NT2/D1 (cell line): Measurements from ENCODE around the gene SYT2.

Experiments used
- DNase-seq: peaks from one replicate; pipeline ENCODE4 v3.0.0-alpha.2; 2011; ENCODE audit warnings: low read depth, low spot score
- H3K27me3 ChIP-seq: 2 replicates; pipeline ENCODE4 v1.6.0; 2011; ENCODE audit warnings: mild to moderate bottlenecking; ENCODE audit not compliant: insufficient read length, insufficient read depth
- H3K36me3 ChIP-seq: 2 replicates; pipeline ENCODE4 v1.6.1; 2011; ENCODE audit warnings: mild to moderate bottlenecking, low read length, mixed read lengths; ENCODE audit not compliant: insufficient read depth, insufficient read length
- H3K4me1 ChIP-seq: 2 replicates; pipeline ENCODE4 v1.5.1; 2011; ENCODE audit not compliant: insufficient read depth, insufficient read length
- H3K4me3 ChIP-seq: 2 replicates; pipeline ENCODE4 v1.5.1; 2011; ENCODE audit warnings: low read depth; ENCODE audit not compliant: insufficient read length
- H3K9ac ChIP-seq: 2 replicates; pipeline ENCODE4 v1.6.0; 2011; ENCODE audit warnings: low read depth; ENCODE audit not compliant: insufficient read length
- H3K9me3 ChIP-seq: 2 replicates; pipeline ENCODE4 v1.5.1; 2011; ENCODE audit warnings: mild to moderate bottlenecking, low read length; ENCODE audit not compliant: insufficient read depth
- SUZ12 ChIP-seq: IDR thresholded peaks from 2 replicates; pipeline ENCODE4 v1.6.1; 2011; ENCODE audit not compliant: insufficient read length, insufficient read depth; ENCODE audit errors: extremely low read depth
- YY1 ChIP-seq: IDR thresholded peaks from 2 replicates; pipeline ENCODE4 v1.6.1; 2011; ENCODE audit not compliant: insufficient read length, insufficient read depth
- ZNF274 ChIP-seq: IDR thresholded peaks from 2 replicates; pipeline ENCODE4 v1.6.1; 2011; ENCODE audit warnings: mild to moderate bottlenecking, low read depth, low read length

SYT2 gene

DNA sequence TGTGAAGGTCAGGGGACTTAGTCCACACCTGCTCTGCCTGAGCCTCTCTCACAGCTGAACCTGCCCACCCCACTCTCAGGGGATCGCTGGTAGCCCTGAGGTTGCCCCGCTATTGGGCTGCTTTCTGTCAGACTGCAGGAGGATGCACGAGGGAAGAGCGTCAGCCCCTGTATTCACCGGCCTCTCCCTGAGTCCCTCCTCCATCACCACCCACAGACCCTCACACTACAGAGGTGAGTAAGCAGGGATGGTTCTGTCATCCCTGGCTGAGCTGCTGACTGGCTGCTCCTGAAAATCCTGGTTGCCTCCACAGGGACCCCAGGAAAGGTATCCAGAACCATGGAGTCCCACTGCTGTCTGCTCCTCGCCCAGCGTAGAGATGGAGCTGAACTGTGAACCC lies 118.7 kb downstream of the SYT2 start:
- TF ChIP-seq SUZ12, result no peak
- TF ChIP-seq ZNF274, result no peak
- TF ChIP-seq YY1, result no peak

DNA sequence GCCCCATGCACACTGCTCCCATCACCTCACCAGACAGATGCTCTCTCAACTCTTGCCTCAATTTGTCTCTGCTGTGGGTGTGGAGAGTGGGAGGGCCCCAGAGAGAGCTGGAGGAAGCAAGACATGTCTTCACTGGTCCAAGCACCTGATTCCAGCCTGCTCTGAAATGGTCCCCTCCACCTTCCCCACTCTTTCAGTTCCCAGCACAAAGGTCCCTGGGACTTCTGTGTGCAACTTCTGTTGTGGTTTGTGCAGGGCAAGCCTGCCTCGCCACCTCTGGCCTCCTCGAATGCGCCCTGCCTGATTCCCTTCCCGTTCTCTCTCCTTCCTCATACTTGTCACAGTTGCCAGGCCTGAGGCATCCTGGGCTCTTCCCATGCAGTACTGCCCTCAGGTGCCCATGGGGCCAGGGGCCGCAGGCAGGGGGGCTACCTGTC lies 119.3 kb downstream of the SYT2 start:
- TF ChIP-seq SUZ12, result no peak
- no peak for TF ChIP-seq ZNF274
- no peak for TF ChIP-seq YY1
- Histone ChIP-seq H3K9me3 (no peaks in the 10 kb centered on the region), H3K9ac (no peak overlapping the region), H3K4me1 (peaks cover 14% of the 10 kb centered on the region), H3K27me3 (no peaks in the 10 kb centered on the region), H3K36me3 (peaks cover 14% of the 10 kb centered on the region), H3K4me3 (no peak overlapping the region)
- DNase-seq, result no peak

More for the DNA sequence above, 118.7 kb downstream of the SYT2 start:
- no peak for DNase-seq
- H3K27me3 ChIP-seq, result no peaks in the 10 kb centered on the region
- H3K9me3 ChIP-seq, result no peaks in the 10 kb centered on the region
- peaks cover 19% of the 10 kb centered on the region for H3K36me3 ChIP-seq
- peaks cover 14% of the 10 kb centered on the region for H3K4me1 ChIP-seq
- peak overlapping the region; percentile 2 for H3K9ac ChIP-seq
- H3K4me3 ChIP-seq, result no peak overlapping the region

DNA sequence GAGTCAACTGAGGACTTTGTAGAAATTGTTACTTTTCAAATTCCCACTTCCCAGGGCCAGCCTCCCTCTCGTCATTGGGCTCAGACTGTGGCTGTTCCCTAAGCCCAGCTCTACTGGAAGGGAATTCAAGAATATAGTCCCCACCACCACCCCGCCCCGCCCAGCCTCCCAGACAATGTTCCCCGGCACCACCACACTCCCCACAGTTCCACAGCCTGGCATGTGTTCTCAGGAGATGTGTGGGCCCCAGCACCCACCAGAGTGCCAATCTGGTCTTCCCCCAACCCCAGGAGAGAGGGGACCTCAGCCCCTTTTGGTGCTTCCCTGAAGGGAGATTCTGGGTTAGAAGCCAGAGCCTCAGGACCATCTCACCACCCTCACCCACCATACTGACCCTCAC lies 120.1 kb downstream of the SYT2 start:
- Histone ChIP-seq H3K4me3 (no peak overlapping the region), H3K36me3 (peaks cover 7% of the 10 kb centered on the region), H3K27me3 (no peaks in the 10 kb centered on the region), H3K9me3 (no peaks in the 10 kb centered on the region), H3K9ac (no peak overlapping the region), H3K4me1 (peaks cover 14% of the 10 kb centered on the region)
- DNase-seq, result no peak
- TF ChIP-seq ZNF274, result no peak
- no peak for TF ChIP-seq SUZ12
- TF ChIP-seq YY1, result no peak

GRCh38 chr1:202589190-202589930 lies 120.9 kb downstream of the SYT2 start:
- H3K27me3 ChIP-seq, result no peaks in the 10 kb centered on the region
- H3K36me3 ChIP-seq, result peaks cover 6% of the 10 kb centered on the region
- no peak overlapping the region for H3K4me3 ChIP-seq
- H3K9me3 ChIP-seq, result no peaks in the 10 kb centered on the region
- peaks cover 14% of the 10 kb centered on the region for H3K4me1 ChIP-seq
- TF ChIP-seq SUZ12 (no peak), YY1 (no peak), ZNF274 (no peak)
- peak; percentile 95 for DNase-seq
- no peak overlapping the region for H3K9ac ChIP-seq

DNA sequence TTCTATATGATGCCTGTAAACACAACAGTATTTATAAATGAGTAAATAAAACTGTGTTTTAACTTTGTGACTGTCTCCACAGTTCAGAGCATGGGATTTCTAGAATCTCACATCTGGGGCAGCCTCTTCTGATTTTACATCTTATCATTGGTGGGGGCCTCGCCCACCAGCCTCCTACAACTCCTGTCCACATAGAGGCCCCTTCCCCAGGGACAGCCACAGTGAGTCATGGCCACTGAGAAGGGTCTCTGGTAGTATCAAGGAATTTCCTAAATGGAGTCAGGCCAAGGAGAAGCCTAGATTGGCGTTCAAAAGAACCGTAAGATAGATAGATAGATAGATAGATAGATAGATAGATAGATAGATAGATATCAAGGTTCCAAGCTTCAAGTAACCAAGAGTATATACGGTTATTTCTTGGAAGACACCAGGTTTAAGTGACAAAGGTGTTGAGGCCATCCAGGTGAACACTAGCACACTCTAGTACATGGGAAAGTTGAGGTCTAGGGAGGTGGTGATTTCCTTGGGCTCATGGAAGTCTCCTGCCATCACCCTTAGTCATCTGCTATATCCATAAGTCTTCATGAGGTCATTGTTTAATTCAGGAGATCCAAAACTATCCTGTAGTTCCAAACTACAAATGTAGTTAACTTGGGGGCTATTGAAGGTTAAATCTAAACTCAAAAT lies 121.6 kb downstream of the SYT2 start:
- Histone ChIP-seq H3K27me3 (no peaks in the 10 kb centered on the region), H3K9ac (no peak overlapping the region), H3K4me1 (peaks cover 14% of the 10 kb centered on the region), H3K36me3 (no peaks in the 10 kb centered on the region), H3K9me3 (no peaks in the 10 kb centered on the region), H3K4me3 (no peak overlapping the region)
- no peak for DNase-seq
- TF ChIP-seq ZNF274, result no peak

- peaks cover 14% of the 10 kb centered on the region for H3K4me1 ChIP-seq
- no peaks in the 10 kb centered on the region for H3K9me3 ChIP-seq
- DNase-seq, result no peak
Observed at GRCh38 chr1:202587859-202588485, 122.3 kb downstream of the SYT2 start.

GRCh38 chr1:202586871-202587270 lies 123.4 kb downstream of the SYT2 start:
- H3K4me1 ChIP-seq, result peaks cover 14% of the 10 kb centered on the region
- H3K27me3 ChIP-seq, result no peaks in the 10 kb centered on the region
- H3K4me3 ChIP-seq, result no peak overlapping the region
- H3K9me3 ChIP-seq, result no peaks in the 10 kb centered on the region
- no peaks in the 10 kb centered on the region for H3K36me3 ChIP-seq
- DNase-seq, result no peak
- H3K9ac ChIP-seq, result no peak overlapping the region
- no peak for TF ChIP-seq ZNF274
- TF ChIP-seq SUZ12, result no peak
- TF ChIP-seq YY1, result no peak

More at GRCh38 chr1:202587859-202588485, 122.3 kb downstream of the SYT2 start:
- Histone ChIP-seq H3K36me3 (no peaks in the 10 kb centered on the region), H3K9ac (no peak overlapping the region), H3K4me3 (no peak overlapping the region), H3K27me3 (no peaks in the 10 kb centered on the region)
- TF ChIP-seq ZNF274, result no peak
- no peak for TF ChIP-seq YY1
- TF ChIP-seq SUZ12, result no peak
